ENCODE data around the gene LCTL. TPM values are rescaled to one million over a fixed set of nuclear protein-coding genes. Genes with fewer than 3 reads are reported as not detected.
A peak's percentile ranks its signal among the peaks of the same experiment; 100 is the strongest.

The LCTL gene
- total and polyA plus RNA-seq, 10 of the 15 experiments (the other 5 are each of a cell fraction or from before 2014, with no cell fraction given), result 0.07 to 0.76 (median 0.40) TPM; not detected in 5

DNA sequence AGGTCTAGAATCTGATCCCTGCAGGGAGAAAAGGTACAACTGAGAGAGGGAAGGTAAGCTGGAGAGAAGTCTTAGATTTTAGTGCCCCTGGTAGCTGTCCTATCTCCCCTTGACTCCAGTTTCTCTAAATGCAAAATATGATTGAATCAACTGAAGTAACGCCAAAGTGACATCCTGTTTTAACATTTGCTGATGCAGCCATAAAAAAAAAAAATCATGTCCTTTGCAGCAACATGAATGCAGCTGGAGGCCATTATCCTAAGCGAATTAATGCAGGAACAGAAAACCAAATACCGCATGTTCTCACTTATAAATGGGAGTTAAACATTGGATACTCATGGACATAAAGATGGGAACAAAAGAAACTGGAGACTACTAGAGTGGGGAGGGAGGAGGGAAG is 42.4 kb upstream of the LCTL start (continued):
- no peak for TF ChIP-seq TBL1XR1 (IDR thresholded peaks at IDR 0.05; ENCODE audit: low read depth, low read length)

DNA sequence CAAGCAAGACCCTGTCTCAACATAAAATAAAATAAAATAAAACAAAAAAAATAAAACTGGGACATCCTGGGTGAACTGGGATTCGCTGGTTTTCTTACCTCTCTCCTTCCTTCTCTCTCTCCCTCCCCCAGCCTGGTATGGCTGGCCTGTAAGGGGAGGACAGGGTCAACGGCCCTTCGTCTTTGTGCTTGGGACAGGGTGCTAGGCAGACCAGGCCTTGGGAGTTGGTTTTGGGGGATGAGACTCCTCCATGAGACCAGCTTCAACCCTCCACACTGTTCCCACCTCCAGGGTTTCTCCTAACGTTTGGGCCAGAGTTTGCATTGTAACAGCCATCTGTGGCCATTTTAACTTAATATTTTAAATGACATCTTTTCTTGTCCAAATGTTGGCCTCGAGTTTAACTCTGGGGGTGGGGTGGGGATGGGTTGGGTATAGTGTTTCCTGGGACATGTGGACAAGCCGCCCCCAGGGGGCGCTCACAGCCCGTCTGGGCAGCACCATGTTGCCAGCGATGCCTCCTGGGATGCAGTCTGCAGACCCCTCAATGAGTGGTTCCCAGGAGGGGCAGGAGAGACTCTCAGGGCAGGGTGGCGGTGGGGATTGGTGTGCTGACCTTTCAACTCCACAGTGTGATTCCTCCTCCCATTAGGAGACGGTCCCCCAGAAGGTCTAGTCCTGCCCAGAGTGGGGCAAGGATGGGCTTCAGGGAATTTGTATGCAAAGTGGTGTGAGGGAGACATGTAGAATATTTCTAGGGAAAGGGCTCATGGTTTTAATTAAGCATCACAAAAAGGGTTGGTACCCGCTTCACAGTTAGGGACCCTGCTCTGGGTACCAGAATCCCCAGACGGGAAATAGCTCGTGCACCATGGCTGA is 37.7 kb upstream of the LCTL start:
- CTCF ChIA-PET, result interaction anchor here (0.6 to 3.3 kb wide), 15 partner anchors 9 to 299 kb away, joined by 3 to 37 read pairs (median 4); no protein-coding TSS in a partner anchor
- H3K4me1 ChIP-seq (ENCODE audit: control insufficient read depth, insufficient read depth, low read length), result no peaks in the 10 kb centered on the region
- 21% methylated on average over 14 of the region's 14 CpGs for WGBS (ENCODE audit: insufficient coverage, insufficient replicate concordance, low lambda C conversion rate, missing lambda C conversion rate)
- SMC1A ChIA-PET (ENCODE audit: uncharacterized antibody, unreplicated experiment), result interaction anchor here (0.8 to 2.5 kb wide), 2 partner anchors 13 to 248 kb away, joined by 3 to 12 read pairs; no protein-coding TSS in a partner anchor
- BruUV-seq (replicated peaks), result no TSS peak
- no peaks in the 10 kb centered on the region for H4K20me1 ChIP-seq (ENCODE audit: control insufficient read depth, insufficient read depth)
- intact Hi-C loops (cut with micrococcal nuclease; ENCODE audit: unreplicated experiment) (loop anchor here (1.0 kb wide), 2 partner anchors 171 to 248 kb away; no protein-coding TSS in a partner anchor), in situ Hi-C loops (cut with MboI) (loop anchor here (10.0 to 25.0 kb wide), 2 partner anchors 159 to 241 kb away; no protein-coding TSS in a partner anchor)
- FAIRE-seq, result peak; percentile 13
- H2AFZ ChIP-seq (ENCODE audit: control insufficient read depth, low read depth, low read length), result no peak overlapping the region
- H3K9me3 ChIP-seq (replicated peaks; ENCODE audit: control insufficient read depth, insufficient read depth, low read length), result no peaks in the 10 kb centered on the region
- RAD21 ChIA-PET (ENCODE audit: unreplicated experiment), result interaction anchor here (0.6 to 2.0 kb wide), 3 partner anchors 15 to 248 kb away, joined by 3 to 20 read pairs (median 3); no protein-coding TSS in a partner anchor
- no peak overlapping the region for H3K4me2 ChIP-seq (ENCODE audit: control insufficient read depth, insufficient read depth)
- no peak for DNase-seq (ENCODE audit: low read depth, low spot score)
- TF ChIP-seq, protein P1, sequence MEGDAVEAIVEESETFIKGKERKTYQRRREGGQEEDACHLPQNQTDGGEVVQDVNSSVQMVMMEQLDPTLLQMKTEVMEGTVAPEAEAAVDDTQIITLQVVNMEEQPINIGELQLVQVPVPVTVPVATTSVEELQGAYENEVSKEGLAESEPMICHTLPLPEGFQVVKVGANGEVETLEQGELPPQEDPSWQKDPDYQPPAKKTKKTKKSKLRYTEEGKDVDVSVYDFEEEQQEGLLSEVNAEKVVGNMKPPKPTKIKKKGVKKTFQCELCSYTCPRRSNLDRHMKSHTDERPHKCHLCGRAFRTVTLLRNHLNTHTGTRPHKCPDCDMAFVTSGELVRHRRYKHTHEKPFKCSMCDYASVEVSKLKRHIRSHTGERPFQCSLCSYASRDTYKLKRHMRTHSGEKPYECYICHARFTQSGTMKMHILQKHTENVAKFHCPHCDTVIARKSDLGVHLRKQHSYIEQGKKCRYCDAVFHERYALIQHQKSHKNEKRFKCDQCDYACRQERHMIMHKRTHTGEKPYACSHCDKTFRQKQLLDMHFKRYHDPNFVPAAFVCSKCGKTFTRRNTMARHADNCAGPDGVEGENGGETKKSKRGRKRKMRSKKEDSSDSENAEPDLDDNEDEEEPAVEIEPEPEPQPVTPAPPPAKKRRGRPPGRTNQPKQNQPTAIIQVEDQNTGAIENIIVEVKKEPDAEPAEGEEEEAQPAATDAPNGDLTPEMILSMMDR (IDR thresholded peaks at IDR 0.05 in 2 of 3, conservative IDR thresholded peaks at IDR 0.05 in 1 of 3; ENCODE audit: control insufficient read depth in 2 of 3, extremely low read depth in 1 of 3, insufficient read depth in 1 of 3, low read depth in 3 of 3, low read length in 3 of 3), result peak; percentile 76 to 91 (median 86)
- TF ChIP-seq NFIC (IDR thresholded peaks at IDR 0.05; ENCODE audit: low read depth, low read length) (no peak), RAD21 (IDR thresholded peaks at IDR 0.05; ENCODE audit: insufficient read depth, low read depth, low read length) (peak; percentile 80), SMC3 (IDR thresholded peaks at IDR 0.05; ENCODE audit: borderline replicate concordance, low read length) (peak; percentile 86), NFYB (IDR thresholded peaks at IDR 0.05; ENCODE audit: insufficient read depth, low read depth, low read length) (no peak), YY1 (IDR thresholded peaks at IDR 0.05; ENCODE audit: low read depth, low read length) (0 out of 2 replicates have a peak, but pooled peaks have one; percentile 39), SUPT20H (IDR thresholded peaks at IDR 0.05; ENCODE audit: borderline replicate concordance, control insufficient read depth, low read depth, low read length) (no peak), HCFC1 (IDR thresholded peaks at IDR 0.05; ENCODE audit: low read length) (no peak)
- H3K9ac ChIP-seq (ENCODE audit: control insufficient read depth, insufficient read depth, low read length), result no peak overlapping the region
- POLR2A ChIA-PET, result no interaction called here
- no peaks in the 10 kb centered on the region for H3K36me3 ChIP-seq (ENCODE audit: control insufficient read depth in 2 of 2, insufficient read depth in 2 of 2, low read length in 1 of 2)
- H3K79me2 ChIP-seq (ENCODE audit: control insufficient read depth, insufficient read depth, low read length), result no peaks in the 10 kb centered on the region
- no peak overlapping the region for H3K4me3 ChIP-seq
- ATAC-seq, result peak; percentile 98
- no peaks in the 10 kb centered on the region; a peak in 1 of 4 replicates for H3K27me3 ChIP-seq (replicated peaks in 1 of 2; ENCODE audit: control insufficient read depth in 2 of 2, insufficient read depth in 2 of 2, low read length in 1 of 2)
- H3K27ac ChIP-seq (ENCODE audit: control insufficient read depth, insufficient read depth), result no peak overlapping the region

Data from GM12878 (cell line).